ENCODE results near the gene AKT1. TPM values are rescaled to one million over a fixed set of nuclear protein-coding genes. Genes with fewer than 3 reads are reported as not detected.

The AKT1 gene
- total and polyA plus RNA-seq, 2 of the 13 experiments (the other 11 are each of a cell fraction or from before 2014, with no cell fraction given): 96.2 to 116 TPM

- TF ChIP-seq STAT5B (CRISPR knock-in tag; IDR thresholded peaks at IDR 0.05) (no peak), ZNF782 (CRISPR knock-in tag; IDR thresholded peaks at IDR 0.05; ENCODE audit: borderline replicate concordance) (no peak), ZFP1 (CRISPR knock-in tag; IDR thresholded peaks at IDR 0.05) (no peak), ZNF296 (CRISPR knock-in tag; conservative IDR thresholded peaks at IDR 0.05) (no peak; the same call in 1 of the 2 replicates), ZBTB14 (CRISPR knock-in tag; IDR thresholded peaks at IDR 0.05) (no peak), HOXA3 (CRISPR knock-in tag; IDR thresholded peaks at IDR 0.05) (peak; percentile 66; the same call in 1 of the 2 replicates), KMT2A (CRISPR knock-in tag; IDR thresholded peaks at IDR 0.05) (no peak), SETDB1 (CRISPR knock-in tag; IDR thresholded peaks at IDR 0.05; ENCODE audit: borderline replicate concordance) (no peak), IRF1 (CRISPR knock-in tag; IDR thresholded peaks at IDR 0.05; ENCODE audit: low read depth) (no peak), RFX5 (IDR thresholded peaks at IDR 0.05; ENCODE audit: low read depth, low read length) (no peak), ZNF263 (CRISPR knock-in tag; IDR thresholded peaks at IDR 0.05) (no peak), XBP1 (CRISPR knock-in tag; IDR thresholded peaks at IDR 0.05) (no peak), ZNF703 (CRISPR knock-in tag; IDR thresholded peaks at IDR 0.05; ENCODE audit: borderline replicate concordance) (no peak), GMEB2 (CRISPR knock-in tag; IDR thresholded peaks at IDR 0.05; ENCODE audit: low read depth) (no peak), HNF1B (CRISPR knock-in tag; IDR thresholded peaks at IDR 0.05) (no peak), GLMP (CRISPR knock-in tag; IDR thresholded peaks at IDR 0.05; ENCODE audit: borderline replicate concordance) (no peak), NBN (conservative IDR thresholded peaks at IDR 0.05) (no peak), CHCHD3 (CRISPR knock-in tag; IDR thresholded peaks at IDR 0.05) (no peak), ZNF567 (CRISPR knock-in tag; IDR thresholded peaks at IDR 0.05; ENCODE audit: borderline replicate concordance) (no peak), NR2C2 (CRISPR knock-in tag; IDR thresholded peaks at IDR 0.05; ENCODE audit: borderline replicate concordance) (no peak; the same call in 1 of the 2 replicates), CBX2 (IDR thresholded peaks at IDR 0.05; ENCODE audit: low read depth, low read length) (no peak), CBX2 (CRISPR knock-in tag; IDR thresholded peaks at IDR 0.05; ENCODE audit: low read depth) (no peak), ARHGAP35 (CRISPR knock-in tag; IDR thresholded peaks at IDR 0.05; ENCODE audit: borderline replicate concordance) (no peak), ZBTB1 (CRISPR knock-in tag; IDR thresholded peaks at IDR 0.05; ENCODE audit: borderline replicate concordance) (no peak)
Measured at GRCh38 chr14:104726600-104727451, 68.7 kb downstream of the AKT1 start (continued).
